A549 (cell line): ENCODE results near the gene FGF14. TPM values are rescaled to one million over a fixed set of nuclear protein-coding genes. Genes with fewer than 3 reads are reported as not detected.

ENCODE experiments used
- ATAC-seq, 2 experiments: fragments of 200-7000 bp in 1 of 2; fragments of >200 bp in 1 of 2; cut with Nextera tagmentation in 1 of 2; cut with Tn5 transposase in 1 of 2; 3 replicates each; pipeline versions ENCODE4 v1.8.0 to v1.9.1; 2018 to 2020; ENCODE audit warnings: mild to moderate bottlenecking in 1 of 2, moderate library complexity in 1 of 2
- CTCF ChIA-PET: fragments of 300-600 bp; sonication (Branson Sonifier 250); formaldehyde crosslinking; extraction: SDS; loops from one replicate; lab custom pipeline; 2021; ENCODE audit warnings: antibody characterized with exemption, inconsistent platforms; lab: Yijun Ruan, JAX
- POLR2A ChIA-PET: fragments of 350-600 bp; formaldehyde crosslinking; extraction: SDS; loops from one replicate; lab custom pipeline; 2021; ENCODE audit warnings: antibody characterized with exemption, inconsistent platforms; lab: Yijun Ruan, JAX
- DNase-seq, 2 experiments: peaks; one replicate each; pipeline versions ENCODE4 v3.0.0 to v3.0.0-alpha.2; 2011 to 2016; ENCODE audit warnings: low read depth in 1 of 2, low spot score in 1 of 2
- FAIRE-seq: peaks from 2 replicates; lab custom pipeline; 2011; peaks lifted over from hg19 to GRCh38; lab: Jason Lieb, UNC
- H3K27ac ChIP-seq, 2 experiments: fragments of >200 bp; sonication (Bioruptor Twin); formaldehyde crosslinking; 3 replicates each; pipeline ENCODE4 v1.5.1; 2016 to 2017
- H3K4me1 ChIP-seq: fragments of >200 bp; sonication (Bioruptor Twin); formaldehyde crosslinking; 3 replicates; pipeline ENCODE4 v1.6.1; 2016
- H3K4me2 ChIP-seq: fragments of >200 bp; sonication (Bioruptor Twin); formaldehyde crosslinking; 3 replicates; pipeline ENCODE4 v1.6.1; 2016
- H3K4me3 ChIP-seq: fragments of >200 bp; sonication (Bioruptor Twin); formaldehyde crosslinking; 3 replicates; pipeline ENCODE4 v1.5.1; 2016
- H3K9me3 ChIP-seq: fragments of >200 bp; sonication (Bioruptor Twin); formaldehyde crosslinking; 3 replicates; pipeline ENCODE4 v1.6.1; 2016
- BHLHE40 ChIP-seq: IDR thresholded peaks from 2 replicates; pipeline ENCODE4 v1.6.1; 2012; ENCODE audit warnings: low read depth, low read length, inconsistent platforms
- CBX8 ChIP-seq: fragments of 200-600 bp; sonication (generic); IDR thresholded peaks from 2 replicates; pipeline ENCODE4 v1.6.1; 2016
- EHMT2 ChIP-seq: fragments of 200-600 bp; sonication (generic); IDR thresholded peaks from 2 replicates; pipeline ENCODE4 v1.6.1; 2016; ENCODE audit warnings: antibody characterized with exemption, low read depth, mild to moderate bottlenecking, moderate library complexity
- ESRRA ChIP-seq: fragments of 150-350 bp; IDR thresholded peaks from 2 replicates; pipeline ENCODE4 v1.6.1; 2014; ENCODE audit warnings: mild to moderate bottlenecking, low read length, borderline replicate concordance
- FOSB ChIP-seq: fragments of 250-450 bp; sonication (Bioruptor Pico); IDR thresholded peaks from 2 replicates; pipeline ENCODE4 v1.5.0; 2020; ENCODE audit warnings: mild to moderate bottlenecking, moderate library complexity
- FOXS1 ChIP-seq: fragments of 250-450 bp; sonication (Bioruptor Pico); IDR thresholded peaks from 2 replicates; pipeline ENCODE4 v1.5.0; 2020; ENCODE audit warnings: mild to moderate bottlenecking, moderate library complexity
- HDAC2 ChIP-seq: fragments of 200-600 bp; sonication (generic); IDR thresholded peaks from 2 replicates; pipeline ENCODE4 v1.6.1; 2016
- HES2 ChIP-seq: fragments of >200 bp; sonication (Bioruptor Twin); formaldehyde crosslinking; IDR thresholded peaks from 2 replicates; pipeline ENCODE4 v1.6.1; 2016
- HMGXB4 ChIP-seq: fragments of 250-450 bp; sonication (Bioruptor Pico); IDR thresholded peaks from 2 replicates; pipeline ENCODE4 v1.5.0; 2021; ENCODE audit warnings: mild to moderate bottlenecking, moderate library complexity, borderline replicate concordance
- HOXB13 ChIP-seq: fragments of 250-450 bp; sonication (Bioruptor Pico); IDR thresholded peaks from 2 replicates; pipeline ENCODE4 v1.5.0; 2020; ENCODE audit warnings: low read depth, mild to moderate bottlenecking, moderate library complexity
- HOXB5 ChIP-seq: fragments of 250-450 bp; sonication (Bioruptor Pico); IDR thresholded peaks from 2 replicates; pipeline ENCODE4 v1.5.0; 2020; ENCODE audit warnings: mild to moderate bottlenecking, moderate library complexity
- JUN ChIP-seq, 2 experiments: fragments of >200 bp; sonication (Bioruptor Twin); formaldehyde crosslinking; IDR thresholded peaks; 2 replicates in 1 of 2; 3 replicates in 1 of 2; pipeline ENCODE4 v1.6.1; 2016 to 2017
- JUNB ChIP-seq: fragments of >200 bp; sonication (Bioruptor Twin); formaldehyde crosslinking; IDR thresholded peaks from 2 replicates; pipeline ENCODE4 v1.6.1; 2016
- KDM1A ChIP-seq: fragments of 200-600 bp; sonication (generic); IDR thresholded peaks from 2 replicates; pipeline ENCODE4 v1.6.1; 2016; ENCODE audit warnings: low read depth, mild to moderate bottlenecking
- KDM5A ChIP-seq: fragments of 200-600 bp; sonication (generic); IDR thresholded peaks from 2 replicates; pipeline ENCODE4 v1.6.1; 2016; ENCODE audit warnings: antibody characterized with exemption, mild to moderate bottlenecking
- MAX ChIP-seq: IDR thresholded peaks from 2 replicates; pipeline ENCODE4 v1.6.1; 2012
- NFE2L2 ChIP-seq: fragments of 150-350 bp; conservative IDR thresholded peaks from 2 replicates; pipeline ENCODE4 v1.6.1; 2014; ENCODE audit warnings: low read length
- NPAS2 ChIP-seq: fragments of 250-450 bp; sonication (Bioruptor Pico); IDR thresholded peaks from 2 replicates; pipeline ENCODE4 v1.8.0; 2022; ENCODE audit warnings: mild to moderate bottlenecking, moderate library complexity, borderline replicate concordance
- POLR2A ChIP-seq: IDR thresholded peaks from 2 replicates; pipeline ENCODE4 v1.6.1; 2012; ENCODE audit warnings: mild to moderate bottlenecking, low read length
- RAD21 ChIP-seq, 2 experiments: fragments of >200 bp in 1 of 2; sonication (Bioruptor Twin) in 1 of 2; formaldehyde crosslinking in 1 of 2; IDR thresholded peaks in 1 of 2; conservative IDR thresholded peaks in 1 of 2; 2 replicates in 1 of 2; 3 replicates in 1 of 2; pipeline ENCODE4 v1.6.1; 2012 to 2018; ENCODE audit warnings: inconsistent platforms in 1 of 2
- RARB ChIP-seq: fragments of 250-450 bp; sonication (Bioruptor Pico); IDR thresholded peaks from 2 replicates; pipeline ENCODE4 v1.8.0; 2021; ENCODE audit warnings: mild to moderate bottlenecking, moderate library complexity
- RNF2 ChIP-seq: fragments of 200-600 bp; sonication (generic); IDR thresholded peaks from 2 replicates; pipeline ENCODE4 v1.6.1; 2016; ENCODE audit warnings: low read depth, mild to moderate bottlenecking, antibody characterized with exemption, moderate library complexity, borderline replicate concordance
- SMC3 ChIP-seq: fragments of >200 bp; sonication (Bioruptor Twin); formaldehyde crosslinking; IDR thresholded peaks from 3 replicates; pipeline ENCODE4 v1.6.1; 2018; ENCODE audit warnings: inconsistent platforms
- TFCP2L1 ChIP-seq: fragments of 250-450 bp; sonication (Bioruptor Pico); IDR thresholded peaks from 2 replicates; pipeline ENCODE4 v1.5.0; 2021; ENCODE audit warnings: mild to moderate bottlenecking
- TP53 ChIP-seq: fragments of 250-450 bp; sonication (Bioruptor Pico); IDR thresholded peaks from 2 replicates; pipeline ENCODE4 v1.5.0; 2021; ENCODE audit warnings: mild to moderate bottlenecking, moderate library complexity
- ZSCAN20 ChIP-seq: fragments of 250-450 bp; sonication (Bioruptor Pico); IDR thresholded peaks from 2 replicates; pipeline ENCODE4 v1.8.0; 2022; ENCODE audit warnings: mild to moderate bottlenecking, moderate library complexity
- WGBS: methylation state at CpG from one replicate; pipeline ENCODE4 v1.1.6; 2017; ENCODE audit errors: missing lambda C conversion rate; 5-methylcytosine and 5-hydroxymethylcytosine counted together
- polyA plus RNA-seq, 4 experiments: library from polyadenylated mRNA; depleted of rRNA in 3 of 4; stranded (reverse); fragments of >200 nt; fragmentation: RNase III in 1 of 4; extraction: RNeasy Plus Mini Kit Qiagen cat#74134 plus additional on column Dnase treatment in 1 of 4; gene quantifications; 2 replicates in 3 of 4; 3 replicates in 1 of 4; pipeline ENCODE4 v1.2.3, GENCODE V29; 2011 to 2017
- TF ChIP-seq, protein P1 (sequence below): fragments of >200 bp; sonication (Bioruptor Twin); formaldehyde crosslinking; IDR thresholded peaks from 3 replicates; pipeline ENCODE4 v1.5.1; 2016

Gene FGF14
- polyA plus RNA-seq, 2 of the 4 experiments (the other 2 are of a cell fraction): not detected

GRCh38 chr13:102326381-102327118 lies 75.3 kb downstream of the FGF14 start:
- Histone ChIP-seq H3K4me3 (no peak overlapping the region), H3K27ac (no peak overlapping the region), H3K4me1 (no peaks in the 10 kb centered on the region), H3K9me3 (no peaks in the 10 kb centered on the region), H3K4me2 (no peak overlapping the region)
- ChIA-PET POLR2A (no interaction called here), CTCF (no interaction called here)
- DNase-seq: no peak
- no peak for ATAC-seq
- FAIRE-seq: no peak
- WGBS: 19% methylated on average over 2 of the region's 2 CpGs
- TF ChIP-seq JUNB: no peak
- TF ChIP-seq POLR2A: no peak
- TF ChIP-seq HES2: no peak
- TF ChIP-seq HMGXB4 (CRISPR knock-in tag): no peak
- no peak for TF ChIP-seq RARB (CRISPR knock-in tag)
- no peak for TF ChIP-seq HOXB5 (CRISPR knock-in tag)
- no peak for TF ChIP-seq KDM5A
- TF ChIP-seq NFE2L2: no peak
- TF ChIP-seq NPAS2 (CRISPR knock-in tag): no peak
- no peak for TF ChIP-seq RAD21 (conservative IDR thresholded peaks at IDR 0.05 in 1 of 2, IDR thresholded peaks at IDR 0.05 in 1 of 2)
- TF ChIP-seq, protein P1, sequence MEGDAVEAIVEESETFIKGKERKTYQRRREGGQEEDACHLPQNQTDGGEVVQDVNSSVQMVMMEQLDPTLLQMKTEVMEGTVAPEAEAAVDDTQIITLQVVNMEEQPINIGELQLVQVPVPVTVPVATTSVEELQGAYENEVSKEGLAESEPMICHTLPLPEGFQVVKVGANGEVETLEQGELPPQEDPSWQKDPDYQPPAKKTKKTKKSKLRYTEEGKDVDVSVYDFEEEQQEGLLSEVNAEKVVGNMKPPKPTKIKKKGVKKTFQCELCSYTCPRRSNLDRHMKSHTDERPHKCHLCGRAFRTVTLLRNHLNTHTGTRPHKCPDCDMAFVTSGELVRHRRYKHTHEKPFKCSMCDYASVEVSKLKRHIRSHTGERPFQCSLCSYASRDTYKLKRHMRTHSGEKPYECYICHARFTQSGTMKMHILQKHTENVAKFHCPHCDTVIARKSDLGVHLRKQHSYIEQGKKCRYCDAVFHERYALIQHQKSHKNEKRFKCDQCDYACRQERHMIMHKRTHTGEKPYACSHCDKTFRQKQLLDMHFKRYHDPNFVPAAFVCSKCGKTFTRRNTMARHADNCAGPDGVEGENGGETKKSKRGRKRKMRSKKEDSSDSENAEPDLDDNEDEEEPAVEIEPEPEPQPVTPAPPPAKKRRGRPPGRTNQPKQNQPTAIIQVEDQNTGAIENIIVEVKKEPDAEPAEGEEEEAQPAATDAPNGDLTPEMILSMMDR: no peak
- no peak for TF ChIP-seq KDM1A
- TF ChIP-seq RNF2: no peak
- TF ChIP-seq CBX8: no peak

- no peak overlapping the region for H3K4me3 ChIP-seq
- no peak for TF ChIP-seq HDAC2
- TF ChIP-seq FOSB: no peak
- no peak for TF ChIP-seq SMC3
- no peak for TF ChIP-seq KDM1A
- TF ChIP-seq JUN (IDR thresholded peaks at IDR 0.05): no peak
- TF ChIP-seq HOXB5 (CRISPR knock-in tag): no peak
- TF ChIP-seq ZSCAN20 (CRISPR knock-in tag): no peak
- POLR2A ChIA-PET: no interaction called here
- no peaks in the 10 kb centered on the region for H3K4me1 ChIP-seq
- FAIRE-seq (no peak), ATAC-seq (no peak), DNase-seq (no peak)
- no peak overlapping the region for H3K4me2 ChIP-seq
- CTCF ChIA-PET: no interaction called here
- no peak overlapping the region for H3K27ac ChIP-seq
- WGBS: 5% methylated on average over 5 of the region's 5 CpGs
- H3K9me3 ChIP-seq: no peaks in the 10 kb centered on the region
Observed at GRCh38 chr13:102325321-102325720, 76.5 kb downstream of the FGF14 start.

DNA sequence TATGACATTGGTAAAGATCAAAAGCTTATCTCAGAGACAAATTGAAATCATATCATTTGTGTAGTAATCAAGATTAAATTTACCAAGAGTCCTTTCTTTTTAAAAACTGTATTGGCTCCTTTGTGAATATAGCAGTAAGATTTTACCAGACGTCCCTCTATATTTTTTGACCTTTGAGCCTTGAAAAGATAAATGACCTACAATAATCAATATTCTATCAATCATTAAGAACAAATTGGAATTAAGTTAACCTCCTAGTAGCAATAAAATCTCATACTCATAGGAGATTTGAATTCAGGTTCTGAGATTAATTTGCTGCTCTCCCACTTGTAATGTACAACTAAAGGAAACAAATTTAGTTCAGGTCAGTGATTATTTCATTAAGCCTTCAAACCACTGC lies 78.3 kb downstream of the FGF14 start:
- WGBS: 13% methylated on average over 1 of the region's 1 CpG
- ATAC-seq (no peak), FAIRE-seq (no peak), DNase-seq (no peak)
- Histone ChIP-seq H3K4me1 (no peaks in the 10 kb centered on the region), H3K9me3 (no peaks in the 10 kb centered on the region), H3K4me2 (no peak overlapping the region), H3K27ac (no peak overlapping the region), H3K4me3 (no peak overlapping the region)
- POLR2A ChIA-PET: no interaction called here
- CTCF ChIA-PET: no interaction called here
- no peak for TF ChIP-seq MAX
- no peak for TF ChIP-seq TP53 (CRISPR knock-in tag)
- TF ChIP-seq BHLHE40: no peak
- TF ChIP-seq TFCP2L1 (CRISPR knock-in tag): no peak
- TF ChIP-seq ESRRA: no peak
- TF ChIP-seq HOXB13 (CRISPR knock-in tag): no peak
- no peak for TF ChIP-seq FOXS1 (CRISPR knock-in tag)
- no peak for TF ChIP-seq EHMT2
